ENCODE data around the gene IFFO2.

DNA sequence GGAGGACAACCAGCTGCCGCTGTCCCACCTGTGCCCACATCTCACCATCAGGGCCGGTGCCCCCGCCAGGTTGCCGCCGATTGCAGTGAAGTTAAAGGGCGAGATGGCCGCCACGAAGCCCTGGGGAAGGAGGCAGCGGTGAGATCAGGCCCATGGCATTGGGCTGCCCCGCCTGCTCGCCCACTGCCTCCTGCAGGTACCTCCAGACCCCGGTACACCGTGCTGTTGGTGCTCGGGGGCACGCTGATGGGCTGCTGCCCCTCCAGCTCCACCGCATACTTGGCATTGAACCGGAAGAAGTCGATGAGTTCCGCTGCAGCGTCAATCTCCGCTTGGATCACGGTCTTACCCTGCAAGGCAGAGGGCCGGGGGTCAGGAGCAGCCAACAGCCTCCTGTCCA, 73.4 kb downstream of the IFFO2 start:
- TF ChIP-seq POLR2AphosphoS5 (IDR thresholded peaks at IDR 0.05; ENCODE audit: low read depth, low read length) (no peak), POLR2A (IDR thresholded peaks at IDR 0.05; ENCODE audit: low read depth, low read length) (no peak)

All from GM12891 (cell line).